Measurements from ENCODE around the gene RXFP3.
A peak's percentile ranks its signal among the peaks of the same experiment; 100 is the strongest.
"Not testable (repeated sequence)": the region's sequence is repeated elsewhere in the genome, so short reads cannot be mapped to it uniquely, and the experiment has no call there.

RXFP3 gene

GRCh38 chr5:33937017-33937706, 976 bp downstream of the RXFP3 start:
- DNase-seq: no peak

GRCh38 chr5:33937707-33938506, 1.7 kb downstream of the RXFP3 start:
- DNase-seq: no peak

GRCh38 chr5:33938507-33938796, 2.3 kb downstream of the RXFP3 start:
- no peak for DNase-seq

GRCh38 chr5:33938881-33939280, 2.7 kb downstream of the RXFP3 start:
- DNase-seq: no peak

GRCh38 chr5:33939556-33940262, 3.5 kb downstream of the RXFP3 start:
- DNase-seq: no peak

GRCh38 chr5:33941090-33941489, 4.9 kb downstream of the RXFP3 start:
- no peak for DNase-seq

GRCh38 chr5:33944543-33945132, 8.5 kb downstream of the RXFP3 start:
- DNase-seq: peak; percentile 36

- DNase-seq: not testable (repeated sequence)
These were observed 16.0 kb downstream of the RXFP3 start for GRCh38 chr5:33952175-33952574.

- DNase-seq: no peak
These were observed 21.5 kb downstream of the RXFP3 start for GRCh38 chr5:33957577-33958150.

GRCh38 chr5:33958176-33958575, 22.0 kb downstream of the RXFP3 start:
- DNase-seq: no peak

GRCh38 chr5:33964132-33964700, 28.0 kb downstream of the RXFP3 start:
- no peak for DNase-seq

GRCh38 chr5:33966805-33967204, 30.6 kb downstream of the RXFP3 start:
- no peak for DNase-seq

- DNase-seq: no peak
These were observed 32.2 kb downstream of the RXFP3 start for GRCh38 chr5:33968211-33969005.

- peak; percentile 51 for DNase-seq
These were observed 33.6 kb downstream of the RXFP3 start for GRCh38 chr5:33969572-33970452.

- no peak for DNase-seq
These were observed 37.1 kb downstream of the RXFP3 start for GRCh38 chr5:33973271-33973670.

- DNase-seq: no peak
These were observed 39.7 kb downstream of the RXFP3 start for GRCh38 chr5:33975852-33976251.

- no peak for DNase-seq
These were observed 40.1 kb downstream of the RXFP3 start for GRCh38 chr5:33976307-33976706.

GRCh38 chr5:33978306-33978705, 42.1 kb downstream of the RXFP3 start:
- DNase-seq: no peak

GRCh38 chr5:33980030-33980429, 43.8 kb downstream of the RXFP3 start:
- DNase-seq: no peak

GRCh38 chr5:33981408-33982162, 45.4 kb downstream of the RXFP3 start:
- DNase-seq: no peak

All from NCI-H748 treated with DMSO at 0.1 percent for 48 hours (cell line).